Fibroblast of gingiva (primary cell): ENCODE data around the gene RPIA.
"Not testable (repeated sequence)": the region's sequence is repeated elsewhere in the genome, so short reads cannot be mapped to it uniquely, and the experiment has no call there.

Experiments used
- DNase-seq: peaks from one replicate; pipeline ENCODE4 v3.0.0-alpha.2; 2011; ENCODE audit warnings: low read depth

Gene RPIA

GRCh38 chr2:88735133-88735532, 43.7 kb downstream of the RPIA start:
- peak; percentile 13 for DNase-seq

GRCh38 chr2:88735853-88736252, 44.4 kb downstream of the RPIA start:
- DNase-seq = no peak

- no peak for DNase-seq
These were observed 45.0 kb downstream of the RPIA start for GRCh38 chr2:88736437-88736836.

DNA sequence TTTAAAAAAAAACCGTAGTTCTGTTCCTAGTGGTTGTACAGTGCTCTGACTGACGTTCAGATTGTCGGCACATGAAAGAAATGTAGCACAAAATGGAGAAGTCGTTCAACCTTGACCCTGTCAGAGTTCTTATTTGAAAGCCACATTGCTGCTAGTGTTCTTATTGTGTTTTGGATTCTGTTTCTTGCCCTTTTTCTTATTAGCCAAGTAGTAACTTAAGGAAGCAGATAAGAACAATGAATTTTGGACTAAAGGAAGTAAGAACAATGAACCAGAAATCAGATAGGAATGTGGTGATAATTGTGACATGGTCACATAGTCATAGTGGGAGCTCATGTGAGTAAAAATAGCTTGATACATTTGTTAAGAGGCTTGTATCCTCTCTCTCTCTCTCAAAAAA, 45.9 kb downstream of the RPIA start:
- no peak for DNase-seq

DNA sequence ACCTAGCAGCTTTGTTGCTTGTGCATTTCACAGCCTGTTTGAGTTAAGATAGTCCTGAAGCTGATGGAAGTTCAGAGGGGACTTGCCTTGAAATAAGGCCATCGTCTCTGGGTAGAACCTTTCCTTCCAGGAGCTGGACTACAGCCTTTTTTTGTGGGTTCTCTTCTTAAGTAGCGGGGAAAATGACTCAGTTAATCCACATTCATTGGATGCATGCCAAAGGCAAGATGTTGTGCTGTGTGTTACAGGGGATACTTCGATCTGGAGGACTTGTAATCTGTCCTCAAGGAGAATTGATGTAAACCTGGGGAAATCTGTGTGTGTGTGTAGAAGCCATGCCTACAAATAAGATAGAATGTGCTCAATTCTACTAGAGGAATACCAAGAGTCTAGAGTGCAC, 46.8 kb downstream of the RPIA start:
- no peak for DNase-seq

DNA sequence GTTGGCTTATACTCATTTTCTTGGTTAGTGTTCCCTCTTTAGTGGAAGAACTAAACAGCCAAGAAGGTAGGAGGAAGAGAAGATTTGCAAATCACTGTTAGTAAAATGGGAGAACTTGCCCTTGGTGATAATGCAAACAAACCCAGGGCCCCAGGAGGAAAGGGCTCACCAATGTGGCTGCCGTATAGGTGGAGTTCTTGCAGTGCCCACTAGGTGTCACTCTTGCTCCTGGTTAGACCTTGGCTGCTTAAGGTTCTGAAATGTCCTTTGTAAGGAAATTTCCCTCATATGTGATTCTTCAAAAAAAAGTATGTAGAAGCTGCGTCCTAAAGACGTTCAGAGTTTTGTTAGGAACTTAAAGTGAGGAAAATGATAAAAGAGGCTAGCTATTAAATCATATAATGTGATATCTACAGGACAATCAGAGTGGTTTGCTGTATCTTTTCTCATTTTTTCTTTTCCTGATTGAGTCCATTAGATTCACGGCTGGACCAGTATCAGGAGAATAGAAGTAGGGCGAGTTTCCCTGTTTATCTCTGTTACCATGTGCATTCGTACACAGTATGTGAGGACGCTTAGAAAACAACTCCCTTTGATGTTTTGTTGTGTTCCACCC, 48.6 kb downstream of the RPIA start:
- peak; percentile 56 for DNase-seq

DNA sequence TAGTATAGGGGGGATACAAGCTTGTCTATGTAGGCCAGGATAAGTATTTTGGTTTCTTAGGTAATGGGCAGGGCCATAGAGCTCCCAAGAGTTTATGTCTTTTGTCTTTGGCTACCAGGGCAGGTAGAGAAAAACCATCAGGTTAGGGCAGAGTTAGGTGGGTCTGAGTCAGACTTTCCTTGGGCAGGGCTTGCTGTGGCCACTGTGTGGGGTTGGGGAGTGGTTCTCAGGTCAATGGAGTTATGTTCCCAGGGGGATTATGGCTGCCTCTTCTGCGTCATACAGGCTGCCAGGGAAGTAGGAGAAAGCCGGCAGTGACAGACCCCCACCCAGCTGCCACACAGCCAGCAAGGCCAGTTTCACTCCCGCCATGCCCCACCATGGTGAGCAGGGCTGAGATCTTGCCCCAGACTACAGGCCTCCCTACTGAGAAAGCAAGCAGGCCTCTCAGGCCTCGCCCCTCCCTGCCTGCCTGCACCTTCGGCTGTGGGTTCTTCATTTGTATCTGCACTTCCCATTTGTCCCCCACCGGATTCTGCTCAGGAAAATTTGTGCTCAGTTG, 55.5 kb downstream of the RPIA start:
- DNase-seq = no peak

DNA sequence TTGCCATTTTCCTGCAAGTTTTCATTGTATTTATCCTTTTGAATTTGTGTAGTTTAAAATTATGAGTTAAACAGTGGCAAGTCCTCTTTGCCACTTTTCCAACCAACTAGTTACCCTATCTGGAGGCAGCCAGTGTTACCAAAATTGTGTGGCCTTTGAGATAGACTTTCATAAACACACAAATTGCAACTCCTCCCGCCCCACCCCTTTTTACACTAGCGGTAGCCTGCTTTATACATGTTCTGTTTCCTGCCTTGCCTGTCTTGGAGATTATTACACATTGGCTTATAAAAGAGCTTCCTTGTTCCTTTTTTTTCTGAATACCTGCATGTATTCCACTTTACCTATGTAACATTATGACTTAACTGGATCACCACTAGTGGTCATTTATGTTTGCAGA, 56.5 kb downstream of the RPIA start:
- DNase-seq = no peak

- DNase-seq = no peak
These were observed 60.3 kb downstream of the RPIA start for GRCh38 chr2:88751768-88752167.

- no peak for DNase-seq
These were observed 62.5 kb downstream of the RPIA start for GRCh38 chr2:88753833-88754584.

- no peak for DNase-seq
These were observed 63.3 kb downstream of the RPIA start for GRCh38 chr2:88754585-88755320.

DNA sequence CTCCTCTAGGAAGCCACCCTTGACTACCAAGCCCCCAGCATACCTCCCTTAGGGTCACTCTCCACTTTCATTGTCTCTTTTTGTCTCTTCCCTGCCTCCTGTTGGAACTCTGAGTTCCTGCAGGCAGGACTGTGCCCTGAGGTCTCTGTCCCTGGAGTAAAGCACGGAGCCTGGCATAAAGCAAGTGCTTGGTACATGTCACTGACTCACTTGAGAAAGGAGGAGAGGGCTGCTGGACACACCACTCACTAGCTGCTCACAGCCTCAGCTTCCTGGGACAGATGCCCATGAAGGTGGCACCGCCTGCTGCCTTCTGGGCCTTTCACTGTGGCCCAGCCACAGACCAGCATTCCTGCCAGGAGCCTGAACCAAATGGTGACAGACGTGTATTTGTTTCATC, 64.4 kb downstream of the RPIA start:
- no peak for DNase-seq

DNA sequence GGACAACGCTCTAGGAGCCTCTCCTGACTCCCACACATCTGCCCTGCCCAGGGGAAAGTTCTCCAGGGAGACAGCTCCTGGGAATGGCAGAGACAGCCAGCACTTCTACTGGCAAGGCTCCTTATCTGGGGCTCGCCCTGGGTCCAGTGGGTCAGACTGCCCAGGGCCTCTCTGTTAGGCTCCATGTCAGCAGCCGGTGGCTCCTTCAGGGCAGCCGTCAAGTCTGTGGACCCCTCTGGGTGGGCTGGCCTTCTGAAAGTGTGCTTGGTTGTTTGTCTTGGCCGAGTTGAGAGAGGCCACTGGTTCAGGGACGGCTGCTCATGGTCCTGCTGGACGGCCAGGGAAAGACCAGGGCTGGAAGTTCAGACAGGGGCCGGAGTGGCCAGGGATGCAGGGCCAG, 65.6 kb downstream of the RPIA start:
- DNase-seq = no peak

DNA sequence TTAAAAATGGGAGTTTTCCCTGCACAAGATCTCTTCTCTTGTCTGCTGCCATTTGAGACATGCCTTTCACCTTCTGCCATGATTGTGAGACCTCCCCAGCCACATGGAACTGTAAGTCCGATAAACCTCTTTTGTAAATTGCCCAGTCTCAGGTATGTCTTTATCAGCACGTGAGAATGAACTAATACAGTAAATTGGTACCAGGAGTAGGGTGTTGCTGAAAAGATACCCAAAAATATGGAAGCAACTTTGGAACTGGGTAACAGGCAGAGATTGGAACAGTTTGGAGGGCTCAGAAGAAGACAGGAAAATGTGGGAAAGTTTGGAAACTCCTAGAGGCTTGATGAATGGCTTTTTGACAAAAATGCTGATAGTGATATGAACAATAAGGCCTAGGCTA, 67.2 kb downstream of the RPIA start:
- not testable (repeated sequence) for DNase-seq

DNA sequence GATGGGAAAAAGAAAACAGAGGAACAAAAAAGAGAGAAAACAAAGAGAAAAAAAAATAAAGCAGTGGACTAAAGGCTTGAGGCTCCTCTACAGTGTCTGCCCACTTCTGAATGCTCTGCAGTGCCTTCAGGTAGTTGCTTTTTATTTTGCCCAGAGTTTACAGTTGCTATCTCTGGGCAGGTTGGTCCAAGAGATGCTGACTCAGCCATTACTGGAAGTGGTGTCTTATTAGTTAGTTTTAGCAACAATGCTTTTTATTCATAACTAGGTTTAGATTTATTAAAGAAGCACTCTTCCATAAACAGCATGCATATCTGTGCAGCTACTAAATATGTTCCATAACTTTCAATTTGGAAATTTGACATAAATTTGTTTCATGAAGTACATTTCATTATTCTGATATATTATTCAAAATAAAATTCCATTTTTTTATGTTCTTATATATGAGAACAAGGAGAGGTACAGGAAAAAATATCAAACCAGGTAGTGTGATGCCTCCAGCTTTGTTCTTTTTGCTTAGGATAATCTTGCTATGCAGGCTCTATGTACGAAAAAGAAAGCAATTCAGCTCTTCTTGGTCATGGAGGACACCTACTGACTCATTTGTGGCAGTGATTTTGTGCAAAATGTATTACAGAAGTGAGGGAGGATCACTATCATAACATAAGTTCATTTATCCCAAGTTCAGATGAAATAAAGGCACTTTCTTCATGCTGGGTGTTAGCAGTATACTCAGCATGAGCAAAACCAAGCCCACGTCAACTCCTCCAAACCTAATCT, 69.5 kb downstream of the RPIA start:
- DNase-seq = no peak

DNA sequence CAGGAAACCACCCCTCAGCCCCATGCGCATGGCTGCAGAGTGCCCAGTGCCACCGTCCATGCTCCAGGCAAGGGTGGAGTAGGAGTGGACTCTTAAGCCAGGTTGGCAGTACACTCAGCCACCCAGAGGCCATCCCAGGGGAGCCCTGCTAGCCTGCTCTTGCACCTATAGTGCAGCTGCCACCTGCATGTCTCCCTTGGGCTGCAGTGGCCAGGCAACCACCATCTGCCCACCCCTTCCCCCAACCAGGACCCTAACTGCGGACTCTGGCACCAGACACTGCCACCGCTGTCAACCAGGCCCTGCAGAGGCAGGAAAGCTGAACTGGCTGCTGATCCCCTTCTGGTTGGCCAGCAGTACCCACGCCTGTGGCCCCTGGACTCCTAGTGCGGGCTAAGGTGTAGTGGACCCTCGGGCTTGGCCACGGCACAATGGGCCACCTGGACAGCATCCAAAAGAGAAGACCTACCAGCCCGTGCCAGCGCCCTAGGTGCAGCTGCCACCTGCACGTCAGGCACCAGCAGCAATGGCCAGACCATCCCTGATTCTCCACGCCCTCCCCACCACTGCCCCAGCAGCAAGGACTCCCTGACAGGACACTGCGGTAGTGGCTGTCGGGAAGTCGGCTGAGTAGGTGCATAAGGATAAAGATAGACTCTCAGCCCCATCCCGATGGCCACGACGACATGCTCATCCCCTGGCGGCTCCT, 72.8 kb downstream of the RPIA start:
- no peak for DNase-seq

DNA sequence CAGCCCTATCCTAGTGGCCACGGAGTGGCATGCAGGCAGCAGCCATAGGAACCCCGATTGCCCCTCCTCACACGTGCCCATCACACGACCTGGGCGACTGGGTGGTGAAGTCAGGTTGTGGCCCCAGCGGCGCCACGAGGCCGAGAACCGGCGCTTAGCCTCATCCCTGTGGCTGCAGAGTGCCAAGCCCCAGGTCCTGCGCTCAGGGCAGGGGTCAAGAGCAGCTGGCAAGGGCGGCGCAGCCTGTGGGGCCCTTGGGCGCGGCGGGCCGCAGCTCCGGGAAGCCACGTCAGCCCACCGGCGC, 73.3 kb downstream of the RPIA start:
- DNase-seq = no peak

GRCh38 chr2:88765154-88765888, 73.8 kb downstream of the RPIA start:
- no peak for DNase-seq

- not testable (repeated sequence) for DNase-seq
These were observed 74.5 kb downstream of the RPIA start for GRCh38 chr2:88765889-88766481.

- no peak for DNase-seq
These were observed 78.5 kb downstream of the RPIA start for GRCh38 chr2:88770016-88770415.
